Transverse colon (tissue), 3 donors: ENCODE results near the gene CCDC86.

ENCODE experiments used
- EP300 ChIP-seq: sonication (generic); formaldehyde crosslinking; IDR thresholded peaks from one replicate; pipeline ENCODE4 v1.6.1; 2017; ENCODE audit warnings: antibody characterized with exemption, low read depth
- TF ChIP-seq, protein P1 (sequence below), 5 experiments: fragments of 200-600 bp in 3 of 5; fragments of 450-650 bp in 2 of 5; sonication (generic) in 3 of 5; IDR thresholded peaks; 1 replicate in 2 of 5; 2 replicates in 3 of 5; pipeline ENCODE4 v1.5.1; 2016 to 2017; ENCODE audit warnings: antibody characterized with exemption in 5 of 5, inconsistent platforms in 3 of 5, mild to moderate bottlenecking in 2 of 5, moderate library complexity in 1 of 5

DNA sequence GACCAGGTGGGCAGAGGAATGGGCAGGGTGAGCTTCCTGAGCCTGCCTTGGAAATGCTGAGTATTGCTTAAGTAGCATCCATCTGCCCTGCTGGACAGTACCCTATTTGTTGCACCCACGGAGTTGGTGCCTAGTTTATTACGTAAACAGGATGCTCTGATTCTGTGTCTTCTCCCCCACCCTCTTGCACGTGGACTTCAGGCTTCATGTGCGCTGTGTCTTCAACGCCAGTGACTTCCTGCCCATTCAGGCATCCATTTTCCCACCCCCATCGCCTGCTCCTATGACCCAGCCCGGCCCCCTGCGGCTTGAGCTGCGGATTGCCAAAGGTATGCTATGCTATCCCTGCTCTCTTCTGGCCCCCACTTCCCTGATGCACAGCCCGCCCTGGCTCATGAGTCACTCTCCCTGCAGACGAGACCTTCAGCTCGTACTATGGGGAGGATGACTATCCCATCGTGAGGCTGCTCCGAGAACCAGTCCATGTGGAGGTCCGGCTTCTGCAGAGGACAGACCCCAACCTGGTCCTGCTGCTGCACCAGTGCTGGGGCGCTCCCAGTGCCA lies 31.1 kb downstream of the CCDC86 start:
- TF ChIP-seq, protein P1, sequence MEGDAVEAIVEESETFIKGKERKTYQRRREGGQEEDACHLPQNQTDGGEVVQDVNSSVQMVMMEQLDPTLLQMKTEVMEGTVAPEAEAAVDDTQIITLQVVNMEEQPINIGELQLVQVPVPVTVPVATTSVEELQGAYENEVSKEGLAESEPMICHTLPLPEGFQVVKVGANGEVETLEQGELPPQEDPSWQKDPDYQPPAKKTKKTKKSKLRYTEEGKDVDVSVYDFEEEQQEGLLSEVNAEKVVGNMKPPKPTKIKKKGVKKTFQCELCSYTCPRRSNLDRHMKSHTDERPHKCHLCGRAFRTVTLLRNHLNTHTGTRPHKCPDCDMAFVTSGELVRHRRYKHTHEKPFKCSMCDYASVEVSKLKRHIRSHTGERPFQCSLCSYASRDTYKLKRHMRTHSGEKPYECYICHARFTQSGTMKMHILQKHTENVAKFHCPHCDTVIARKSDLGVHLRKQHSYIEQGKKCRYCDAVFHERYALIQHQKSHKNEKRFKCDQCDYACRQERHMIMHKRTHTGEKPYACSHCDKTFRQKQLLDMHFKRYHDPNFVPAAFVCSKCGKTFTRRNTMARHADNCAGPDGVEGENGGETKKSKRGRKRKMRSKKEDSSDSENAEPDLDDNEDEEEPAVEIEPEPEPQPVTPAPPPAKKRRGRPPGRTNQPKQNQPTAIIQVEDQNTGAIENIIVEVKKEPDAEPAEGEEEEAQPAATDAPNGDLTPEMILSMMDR (IDR thresholded peaks at IDR 0.05), result no peak
- TF ChIP-seq EP300, result no peak
